GM19238 (cell line): ENCODE data around the gene RMRP.
A peak's percentile ranks its signal among the peaks of the same experiment; 100 is the strongest.
"Not testable (repeated sequence)": the region's sequence is repeated elsewhere in the genome, so short reads cannot be mapped to it uniquely, and the experiment has no call there.

Source experiments
- DNase-seq: peaks from one replicate; pipeline ENCODE4 v3.0.0; 2011; ENCODE audit warnings: low spot score; ENCODE audit not compliant: insufficient read length

The RMRP gene

DNA sequence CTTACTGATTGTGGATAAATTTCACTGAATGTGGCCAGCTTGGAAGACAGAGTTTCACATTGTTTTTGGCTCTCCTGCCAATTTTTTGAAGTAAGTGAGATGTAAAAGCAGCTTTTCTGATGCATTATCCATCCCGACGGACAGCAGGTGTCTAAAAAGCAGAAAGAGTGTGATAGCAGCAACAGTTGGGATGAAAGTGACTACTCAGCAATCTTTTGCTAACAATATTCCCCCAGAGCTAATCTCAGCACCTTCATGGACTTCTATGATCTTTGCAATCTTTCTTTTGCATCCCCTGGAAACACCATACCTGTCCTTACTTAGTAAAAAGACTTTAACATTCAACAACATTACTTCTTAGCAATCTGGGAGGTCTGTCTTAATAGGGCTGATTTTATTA lies 45.0 kb downstream of the RMRP start:
- DNase-seq = no peak

- not testable (repeated sequence) for DNase-seq
Measured at GRCh38 chr9:35612066-35612465, 45.8 kb downstream of the RMRP start.

GRCh38 chr9:35611230-35611797 lies 46.5 kb downstream of the RMRP start:
- DNase-seq = peak; percentile 56

DNA sequence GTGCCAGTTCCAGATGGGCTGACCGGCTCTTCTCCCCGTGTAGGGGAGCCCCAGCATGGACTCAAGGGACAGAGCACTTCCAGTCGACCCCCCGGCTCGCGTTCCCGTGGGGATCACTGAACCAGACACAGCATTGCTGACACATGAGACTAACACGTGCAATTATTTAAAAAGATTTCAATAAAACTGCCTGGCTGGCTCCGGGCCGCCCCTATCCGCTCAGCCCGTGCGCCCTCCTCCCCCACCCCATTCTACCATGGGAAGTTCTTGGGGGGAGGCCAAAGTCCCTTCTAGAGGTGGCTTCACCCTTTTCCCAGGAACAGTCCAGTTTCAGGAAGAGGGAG lies 48.0 kb downstream of the RMRP start:
- no peak for DNase-seq

DNA sequence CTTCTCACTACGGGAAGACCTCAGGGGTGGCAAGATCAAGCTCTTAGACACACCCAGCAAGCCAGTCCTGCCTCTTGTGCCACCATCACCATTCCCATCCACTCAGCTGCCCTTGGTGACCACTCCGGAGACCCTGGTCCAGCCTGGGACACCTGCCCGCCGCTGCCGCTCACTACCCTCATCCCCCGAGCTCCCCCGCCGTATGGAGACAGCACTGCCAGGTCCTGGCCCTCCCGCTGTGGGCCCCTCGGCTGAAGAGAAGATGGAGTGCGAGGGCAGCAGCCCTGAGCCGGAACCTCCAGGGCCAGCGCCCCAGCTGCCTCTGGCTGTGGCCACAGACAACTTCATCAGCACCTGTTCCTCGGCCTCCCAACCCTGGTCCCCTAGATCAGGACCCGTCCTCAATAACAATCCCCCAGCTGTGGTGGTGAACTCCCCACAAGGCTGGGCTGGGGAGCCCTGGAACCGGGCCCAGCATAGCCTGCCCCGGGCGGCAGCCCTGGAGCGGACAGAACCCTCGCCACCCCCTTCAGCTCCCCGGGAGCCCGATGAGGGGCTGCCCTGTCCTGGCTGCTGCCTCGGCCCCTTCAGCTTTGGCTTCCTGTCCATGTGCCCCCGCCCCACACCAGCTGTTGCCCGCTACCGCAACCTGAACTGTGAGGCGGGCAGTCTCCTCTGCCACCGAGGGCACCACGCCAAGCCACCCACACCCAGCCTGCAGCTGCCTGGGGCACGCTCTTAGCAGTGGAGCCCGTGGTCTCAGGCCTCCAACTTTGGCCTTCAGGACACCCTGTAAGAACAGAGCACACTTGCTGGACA lies 48.6 kb downstream of the RMRP start:
- no peak for DNase-seq

GRCh38 chr9:35608221-35608620 lies 49.6 kb downstream of the RMRP start:
- no peak for DNase-seq
